KMS-11 (cell line): ENCODE data around the gene TP53I11.

Source experiments
- H2AFZ ChIP-seq: fragments of 200-600 bp; sonication (generic); 2 replicates; pipeline ENCODE4 v1.6.1; 2016; ENCODE audit warnings: antibody characterized with exemption, mixed run types, low read depth
- H3K27ac ChIP-seq: fragments of 200-600 bp; sonication (generic); 2 replicates; pipeline ENCODE4 v1.6.1; 2016; ENCODE audit warnings: mild to moderate bottlenecking, mixed run types
- H3K27me3 ChIP-seq: fragments of 200-600 bp; sonication (generic); 2 replicates; pipeline ENCODE4 v1.6.1; 2017; ENCODE audit warnings: mild to moderate bottlenecking, low read depth, mixed run types, moderate library complexity; ENCODE audit not compliant: insufficient read depth
- H3K36me3 ChIP-seq: fragments of 200-600 bp; sonication (generic); 2 replicates; pipeline ENCODE4 v1.6.1; 2017; ENCODE audit warnings: mild to moderate bottlenecking, mixed run types; ENCODE audit not compliant: insufficient read depth
- H3K4me1 ChIP-seq: fragments of 200-600 bp; sonication (generic); 2 replicates; pipeline ENCODE4 v1.6.1; 2016; ENCODE audit warnings: mild to moderate bottlenecking, low read depth, mixed run types; ENCODE audit not compliant: poor library complexity, severe bottlenecking
- H3K4me2 ChIP-seq: fragments of 200-600 bp; sonication (generic); 2 replicates; pipeline ENCODE4 v1.7.0; 2016; ENCODE audit warnings: mild to moderate bottlenecking, mixed run types
- H3K4me3 ChIP-seq: fragments of 200-600 bp; sonication (generic); IDR thresholded peaks from 2 replicates; pipeline ENCODE4 v1.6.1; 2017; ENCODE audit warnings: low read depth, low read length, mixed read lengths; ENCODE audit not compliant: insufficient read depth
- H3K79me2 ChIP-seq: fragments of 200-600 bp; sonication (generic); 2 replicates; pipeline ENCODE4 v1.6.1; 2016; ENCODE audit warnings: low read depth, mixed run types; ENCODE audit not compliant: insufficient read depth
- H3K9ac ChIP-seq: fragments of 200-600 bp; sonication (generic); 2 replicates; pipeline ENCODE4 v1.6.1; 2016; ENCODE audit warnings: mild to moderate bottlenecking, mixed run types
- H4K20me1 ChIP-seq: fragments of 200-600 bp; sonication (generic); 2 replicates; pipeline ENCODE4 v1.6.1; 2016; ENCODE audit warnings: mild to moderate bottlenecking, mixed run types; ENCODE audit not compliant: insufficient read depth
- CTCF ChIP-seq: fragments of 200-600 bp; sonication (generic); conservative IDR thresholded peaks from 2 replicates; pipeline ENCODE4 v1.6.1; 2017; ENCODE audit warnings: low read depth, mild to moderate bottlenecking, antibody characterized with exemption, low read length, moderate library complexity, mixed read lengths

Gene TP53I11

DNA sequence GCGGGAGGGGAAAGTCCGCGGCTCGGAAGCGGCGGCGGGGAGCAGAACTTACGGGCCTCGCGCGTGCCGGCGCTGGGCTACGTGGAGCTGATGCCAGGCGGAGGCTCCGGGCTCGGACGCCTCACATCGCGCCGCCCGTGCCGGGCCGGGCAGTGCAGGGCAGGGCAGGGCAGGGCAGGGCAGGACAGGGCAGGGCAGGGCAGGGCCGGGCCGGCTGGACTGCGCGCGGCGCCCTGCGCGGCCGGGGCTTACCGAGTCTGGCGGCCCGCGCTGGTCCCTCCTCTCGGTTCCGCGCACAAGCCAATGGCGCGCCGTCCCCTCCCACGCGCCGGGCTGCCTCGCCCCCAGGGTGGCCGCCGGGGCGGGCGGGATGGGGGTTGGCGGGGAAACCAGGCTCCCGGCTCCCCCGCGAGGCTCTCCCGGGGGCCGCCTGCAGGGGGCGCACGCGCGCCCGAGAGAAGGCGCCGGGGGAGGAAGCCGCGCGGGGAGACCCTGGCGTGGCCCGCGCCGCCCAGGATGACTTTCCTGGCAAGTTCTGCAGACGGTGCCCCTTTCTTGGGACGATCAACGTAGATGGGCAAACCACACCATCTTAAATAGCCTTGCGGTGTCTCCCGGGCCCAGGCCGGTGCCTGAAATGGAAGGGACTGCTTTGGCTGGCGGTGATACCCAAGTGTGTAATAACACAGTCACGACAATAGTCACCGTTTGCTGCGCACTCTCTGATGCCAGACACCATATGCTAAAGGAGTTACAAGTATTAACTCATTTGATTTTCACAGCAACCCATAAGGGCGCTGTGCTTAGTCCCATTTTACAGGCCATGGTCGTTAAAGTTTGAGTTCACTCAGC lies at the start of gene TP53I11:
TSS of gene TP53I11 (minus strand) at position 259 of the 852 bp plus-strand sequence. CDS start 12,548 bp downstream, outside the sequence.
- Histone ChIP-seq H3K9ac (no peak within 1 kb of the TSS), H3K4me3 (no peak within 1 kb of the TSS), H3K36me3 (no peaks in the 10 kb centered on the region), H3K27ac (no peak within 1 kb of the TSS), H3K79me2 (no peaks in the 10 kb centered on the region), H3K4me1 (no peaks in the 10 kb centered on the region), H3K27me3 (no peaks in the 10 kb centered on the region; the same call in 1 of the 2 replicates), H4K20me1 (no peaks in the 10 kb centered on the region), H3K4me2 (no peak within 1 kb of the TSS), H2AFZ (no peak within 1 kb of the TSS)
- no peak for TF ChIP-seq CTCF

DNA sequence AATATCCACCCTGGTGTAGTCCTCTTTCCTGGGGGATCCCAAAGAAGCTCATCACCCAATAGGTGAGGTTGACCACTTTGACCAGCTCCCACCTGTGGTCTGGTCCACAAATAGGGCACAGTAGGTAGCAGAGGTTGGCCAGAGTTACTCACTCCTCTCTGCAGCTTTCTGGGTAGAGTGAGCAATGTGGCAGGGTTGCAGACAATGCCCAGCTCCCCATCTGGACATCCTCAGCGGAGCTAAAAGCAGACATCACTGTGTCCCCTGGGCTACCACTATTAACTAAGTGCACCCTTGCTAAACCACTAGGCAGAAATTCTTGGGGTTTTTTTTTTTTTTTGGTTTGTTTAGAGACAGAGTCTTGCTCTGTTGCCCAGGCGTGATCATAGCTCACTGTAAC lies 48.4 kb upstream of the TP53I11 start:
- Histone ChIP-seq H3K9ac (no peak overlapping the region), H4K20me1 (no peaks in the 10 kb centered on the region), H2AFZ (no peak overlapping the region), H3K36me3 (no peaks in the 10 kb centered on the region), H3K79me2 (no peaks in the 10 kb centered on the region), H3K27ac (no peak overlapping the region), H3K27me3 (no peaks in the 10 kb centered on the region), H3K4me3 (no peak overlapping the region), H3K4me2 (no peak overlapping the region), H3K4me1 (no peaks in the 10 kb centered on the region)
- no peak for TF ChIP-seq CTCF

GRCh38 chr11:44998051-44998450 lies 47.4 kb upstream of the TP53I11 start:
- TF ChIP-seq CTCF: no peak
- Histone ChIP-seq H3K36me3 (no peaks in the 10 kb centered on the region), H3K4me3 (no peak overlapping the region), H3K27me3 (no peaks in the 10 kb centered on the region), H3K9ac (no peak overlapping the region), H3K27ac (no peak overlapping the region), H2AFZ (no peak overlapping the region), H3K79me2 (no peaks in the 10 kb centered on the region), H3K4me1 (no peaks in the 10 kb centered on the region), H4K20me1 (no peaks in the 10 kb centered on the region), H3K4me2 (no peak overlapping the region)

GRCh38 chr11:44997566-44997965 lies 46.9 kb upstream of the TP53I11 start:
- Histone ChIP-seq H4K20me1 (no peaks in the 10 kb centered on the region), H3K4me1 (no peaks in the 10 kb centered on the region), H3K79me2 (no peaks in the 10 kb centered on the region), H3K4me3 (no peak overlapping the region), H3K27ac (no peak overlapping the region), H3K27me3 (no peaks in the 10 kb centered on the region), H2AFZ (no peak overlapping the region), H3K9ac (no peak overlapping the region), H3K36me3 (no peaks in the 10 kb centered on the region), H3K4me2 (no peak overlapping the region)
- no peak for TF ChIP-seq CTCF
